GM10266 (cell line): ENCODE data around the gene ATP11A.

Experiments used
- DNase-seq: peaks from one replicate; pipeline ENCODE4 v3.0.0; 2012; ENCODE audit errors: extremely low spot score
- TF ChIP-seq, protein P1 (sequence below): IDR thresholded peaks from 2 replicates; pipeline ENCODE4 v1.5.1; 2012; ENCODE audit warnings: mild to moderate bottlenecking, low read depth; ENCODE audit not compliant: control insufficient read depth, insufficient read depth; ENCODE audit errors: missing control alignments

ATP11A gene

DNA sequence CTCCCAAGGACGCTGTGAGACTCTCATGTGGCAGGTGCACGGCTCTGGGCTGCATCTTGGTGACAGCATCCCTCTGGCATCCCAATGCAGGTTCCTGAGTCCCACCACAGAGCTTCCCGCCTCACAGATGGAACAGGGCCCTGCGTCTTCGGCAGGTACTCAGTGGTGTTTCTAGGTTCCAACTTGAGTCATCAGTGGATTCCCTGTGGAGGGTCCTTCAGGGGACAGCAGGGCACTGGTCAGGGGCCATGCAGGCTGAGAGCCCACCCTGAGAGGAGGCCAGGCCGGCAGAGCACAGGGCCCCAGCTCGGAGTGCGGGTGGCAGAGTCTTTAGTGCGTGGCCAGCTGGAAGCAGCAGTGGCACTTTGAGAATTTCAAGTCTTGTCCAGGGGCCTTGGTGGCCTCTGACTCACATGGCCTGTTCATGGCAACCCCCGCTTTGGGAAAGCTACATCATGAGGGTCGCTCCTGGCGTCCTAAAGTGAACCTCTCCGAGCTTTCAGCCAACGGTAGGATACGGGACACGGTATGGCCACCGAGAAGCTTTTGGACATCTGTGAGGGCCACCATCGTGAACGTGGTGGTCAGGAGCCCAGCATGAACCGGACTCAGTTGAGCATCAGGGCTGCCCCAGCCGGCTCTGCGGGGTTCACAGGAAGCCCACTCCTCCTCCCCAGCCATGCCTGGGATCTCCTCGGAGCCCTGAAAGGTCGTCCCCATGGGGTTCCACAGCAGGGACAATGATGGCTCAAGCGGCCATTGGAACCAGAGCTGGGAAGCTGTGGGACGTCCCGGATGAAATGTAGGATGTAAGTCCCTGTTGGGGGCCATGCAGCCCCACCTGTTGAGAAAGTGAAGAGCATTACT, 207.1 kb downstream of the ATP11A start:
- TF ChIP-seq, protein P1, sequence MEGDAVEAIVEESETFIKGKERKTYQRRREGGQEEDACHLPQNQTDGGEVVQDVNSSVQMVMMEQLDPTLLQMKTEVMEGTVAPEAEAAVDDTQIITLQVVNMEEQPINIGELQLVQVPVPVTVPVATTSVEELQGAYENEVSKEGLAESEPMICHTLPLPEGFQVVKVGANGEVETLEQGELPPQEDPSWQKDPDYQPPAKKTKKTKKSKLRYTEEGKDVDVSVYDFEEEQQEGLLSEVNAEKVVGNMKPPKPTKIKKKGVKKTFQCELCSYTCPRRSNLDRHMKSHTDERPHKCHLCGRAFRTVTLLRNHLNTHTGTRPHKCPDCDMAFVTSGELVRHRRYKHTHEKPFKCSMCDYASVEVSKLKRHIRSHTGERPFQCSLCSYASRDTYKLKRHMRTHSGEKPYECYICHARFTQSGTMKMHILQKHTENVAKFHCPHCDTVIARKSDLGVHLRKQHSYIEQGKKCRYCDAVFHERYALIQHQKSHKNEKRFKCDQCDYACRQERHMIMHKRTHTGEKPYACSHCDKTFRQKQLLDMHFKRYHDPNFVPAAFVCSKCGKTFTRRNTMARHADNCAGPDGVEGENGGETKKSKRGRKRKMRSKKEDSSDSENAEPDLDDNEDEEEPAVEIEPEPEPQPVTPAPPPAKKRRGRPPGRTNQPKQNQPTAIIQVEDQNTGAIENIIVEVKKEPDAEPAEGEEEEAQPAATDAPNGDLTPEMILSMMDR: no peak
- DNase-seq: no peak

DNA sequence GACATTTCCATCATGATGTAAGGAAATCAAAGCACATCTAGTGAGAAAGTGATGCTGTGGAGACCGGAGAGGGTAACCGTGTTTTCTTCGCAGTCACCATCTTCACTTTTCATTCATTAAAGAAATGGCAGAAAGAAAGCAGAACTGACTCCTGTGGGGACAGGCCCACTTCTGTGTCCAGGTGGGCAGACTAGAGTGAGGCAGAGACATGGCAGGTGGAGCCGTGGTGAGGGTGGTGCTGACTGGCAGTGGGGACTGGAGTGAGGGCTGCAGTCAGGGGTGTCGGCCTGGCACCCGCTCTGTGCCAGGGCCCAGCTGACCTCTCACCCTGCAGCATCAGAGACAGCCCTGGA, 207.7 kb downstream of the ATP11A start:
- TF ChIP-seq, protein P1: no peak
- DNase-seq: no peak

DNA sequence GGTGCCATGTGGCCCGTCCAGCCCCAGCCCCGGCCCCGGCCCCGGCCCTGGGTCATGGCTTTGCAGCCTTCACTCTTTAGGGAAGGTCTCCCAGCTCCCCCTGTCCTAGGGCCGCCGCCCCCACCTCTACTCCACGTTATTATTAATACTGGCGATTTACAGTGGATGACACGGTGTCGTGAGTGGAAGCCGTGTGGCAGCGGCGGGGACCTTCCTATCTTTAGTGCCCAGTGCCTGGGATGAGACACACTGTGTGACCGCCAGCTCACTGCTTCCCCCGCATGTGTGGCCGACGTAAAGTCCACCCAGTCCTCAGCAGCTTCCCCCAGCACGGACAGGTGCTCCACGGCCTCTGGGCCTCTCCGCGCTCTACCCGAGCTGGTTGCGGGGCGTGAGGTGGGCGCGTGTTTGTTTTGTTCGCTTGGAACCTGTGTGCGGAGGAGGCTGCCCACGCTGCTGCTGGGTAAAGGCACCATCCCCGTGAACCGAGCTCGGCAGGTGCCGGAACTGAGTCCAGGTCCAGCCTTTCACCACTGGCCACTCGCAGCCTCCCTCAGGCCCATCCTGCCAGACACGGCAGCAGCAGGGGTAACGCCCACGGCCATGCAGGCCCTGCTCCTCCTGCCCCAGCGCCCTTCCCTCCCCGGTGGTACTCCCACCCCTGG, 208.2 kb downstream of the ATP11A start:
- TF ChIP-seq, protein P1: no peak
- no peak for DNase-seq

DNA sequence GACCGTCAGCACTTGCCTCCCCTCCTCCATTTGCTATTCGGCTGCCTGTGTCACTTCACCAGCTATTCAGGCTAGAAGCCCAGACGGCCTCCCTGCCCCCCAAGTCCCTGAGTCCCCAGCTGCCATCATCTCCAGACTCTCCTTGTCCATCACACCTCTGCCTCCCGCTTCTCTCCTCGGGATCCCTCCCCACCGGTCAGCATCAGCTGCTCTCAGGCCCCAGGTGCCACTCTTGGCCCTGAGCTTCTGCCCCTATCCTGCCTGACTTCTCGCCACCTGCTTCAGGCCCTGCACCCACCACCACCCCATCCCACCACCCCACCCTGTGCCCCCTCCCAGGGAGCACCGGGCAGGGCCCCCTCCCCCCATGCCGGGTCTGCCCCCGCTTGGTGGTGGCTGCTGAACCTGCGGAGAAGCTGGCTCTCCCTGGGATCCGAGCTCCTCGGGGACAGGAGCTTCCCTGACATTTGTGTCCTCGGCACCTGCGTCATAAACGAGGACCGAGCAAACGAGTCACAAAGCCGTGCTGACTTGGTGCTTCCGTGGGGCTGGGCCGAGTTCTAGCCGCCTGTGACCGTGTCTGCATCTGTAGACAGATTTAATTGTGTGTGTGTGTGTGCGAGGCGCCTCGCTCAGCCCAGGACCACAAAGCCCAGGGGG, 208.9 kb downstream of the ATP11A start:
- TF ChIP-seq, protein P1: no peak
- DNase-seq: no peak

DNA sequence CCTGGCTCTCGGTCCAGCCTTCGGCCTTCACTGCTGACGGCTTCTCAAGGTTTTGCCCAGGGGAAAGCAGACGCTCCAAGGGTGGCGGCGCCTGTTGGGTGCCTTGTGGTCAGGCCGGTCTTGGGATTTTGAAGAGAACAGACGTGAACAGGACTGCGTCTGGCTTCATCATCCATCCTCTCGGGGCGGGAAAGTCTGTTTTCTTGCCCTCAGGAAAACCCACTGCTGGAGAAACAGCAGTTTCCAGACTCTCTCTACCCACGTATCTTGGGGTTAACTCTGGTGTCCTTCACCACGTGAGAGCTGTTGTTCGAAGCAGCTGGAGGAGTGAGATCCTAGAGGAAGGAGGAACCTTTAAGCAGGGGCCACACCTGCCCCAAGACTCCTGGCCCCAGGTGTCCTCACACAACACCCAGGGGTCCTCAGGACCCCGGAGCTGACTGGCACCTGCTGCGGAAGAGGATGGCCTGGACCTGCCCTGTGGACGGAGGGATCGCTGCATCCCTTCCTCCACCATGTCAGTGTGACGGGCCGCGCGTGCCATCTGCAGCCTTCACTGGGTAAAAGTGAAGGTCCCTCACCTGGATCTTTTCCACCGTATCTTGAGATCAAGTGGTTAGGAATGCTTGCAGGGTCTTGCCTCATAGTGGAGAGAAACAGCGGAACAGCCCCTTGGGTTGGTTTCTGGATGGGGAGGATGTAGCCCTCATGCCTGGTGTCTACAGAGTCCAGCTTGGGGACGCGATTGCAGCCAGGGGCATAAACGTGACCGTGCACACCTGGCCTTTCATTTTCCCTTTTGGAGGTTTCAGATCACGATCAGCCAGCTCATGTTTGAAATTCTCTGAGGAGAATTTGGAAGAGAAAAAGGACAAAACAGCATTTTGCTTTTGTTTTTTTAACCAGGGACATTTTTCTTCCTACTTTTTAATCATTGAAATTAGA, 209.7 kb downstream of the ATP11A start:
- TF ChIP-seq, protein P1: no peak
- no peak for DNase-seq

DNA sequence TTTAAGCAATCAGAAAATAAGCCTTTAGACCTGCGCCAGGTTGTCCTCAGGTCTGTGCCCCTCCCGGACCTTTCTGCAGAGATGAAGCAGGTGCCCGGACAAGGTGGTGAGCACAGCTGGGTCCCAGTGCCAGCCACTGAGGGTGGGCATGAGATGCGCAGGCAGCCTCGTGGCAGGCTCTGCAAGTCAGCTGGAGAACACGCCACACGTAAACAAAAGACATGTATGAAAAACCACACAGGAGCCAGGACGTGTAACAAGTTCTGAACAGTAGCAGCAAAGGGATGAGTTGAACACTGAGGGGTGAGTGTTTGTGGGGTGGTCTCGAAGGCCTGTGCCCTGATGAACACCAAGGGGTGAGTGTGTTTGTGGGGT, 210.4 kb downstream of the ATP11A start:
- TF ChIP-seq, protein P1: no peak
- no peak for DNase-seq
